Measurements from ENCODE around the gene SPEG.

Gene SPEG

DNA sequence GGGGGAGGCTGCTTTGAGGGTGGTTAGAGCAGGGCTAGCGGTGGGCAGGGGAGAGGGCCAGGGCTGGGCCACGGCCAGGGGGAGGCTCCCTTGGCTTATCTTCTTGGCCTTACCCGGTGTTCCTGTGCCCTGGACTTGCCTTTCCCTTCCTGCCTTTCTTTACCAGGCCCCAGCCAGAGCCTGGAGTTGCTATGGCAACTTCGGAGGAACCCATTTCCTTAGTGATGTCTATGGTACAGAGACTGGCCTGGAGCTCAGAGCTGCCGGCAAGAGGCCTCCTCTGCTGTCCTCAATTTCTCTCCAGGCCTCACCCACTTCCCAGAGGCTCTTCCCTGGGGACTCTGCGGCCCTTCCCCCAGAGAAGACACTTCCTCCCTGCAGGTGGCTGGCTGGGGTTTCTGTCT, 11.5 kb downstream of the SPEG start:
- DNase-seq: no peak

DNA sequence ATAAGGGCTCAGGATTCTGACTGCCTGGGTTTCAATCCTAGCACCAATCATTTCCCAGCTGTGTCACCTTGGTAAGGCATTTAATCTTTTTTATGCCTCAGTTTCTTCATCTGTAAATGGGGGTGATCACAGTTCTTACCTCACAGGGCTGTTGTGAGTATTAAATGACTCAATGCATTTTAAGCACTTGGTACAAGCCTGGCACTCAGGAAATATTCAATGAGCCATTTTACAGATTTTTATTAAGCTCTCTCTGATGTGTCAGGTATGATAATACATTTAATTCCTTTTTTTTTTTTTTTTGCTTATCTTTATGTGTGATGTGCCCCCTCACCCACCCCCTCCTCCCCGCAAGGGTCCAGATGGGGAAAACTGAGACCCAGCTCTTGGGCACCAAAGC, 12.0 kb downstream of the SPEG start:
- DNase-seq: no peak

DNA sequence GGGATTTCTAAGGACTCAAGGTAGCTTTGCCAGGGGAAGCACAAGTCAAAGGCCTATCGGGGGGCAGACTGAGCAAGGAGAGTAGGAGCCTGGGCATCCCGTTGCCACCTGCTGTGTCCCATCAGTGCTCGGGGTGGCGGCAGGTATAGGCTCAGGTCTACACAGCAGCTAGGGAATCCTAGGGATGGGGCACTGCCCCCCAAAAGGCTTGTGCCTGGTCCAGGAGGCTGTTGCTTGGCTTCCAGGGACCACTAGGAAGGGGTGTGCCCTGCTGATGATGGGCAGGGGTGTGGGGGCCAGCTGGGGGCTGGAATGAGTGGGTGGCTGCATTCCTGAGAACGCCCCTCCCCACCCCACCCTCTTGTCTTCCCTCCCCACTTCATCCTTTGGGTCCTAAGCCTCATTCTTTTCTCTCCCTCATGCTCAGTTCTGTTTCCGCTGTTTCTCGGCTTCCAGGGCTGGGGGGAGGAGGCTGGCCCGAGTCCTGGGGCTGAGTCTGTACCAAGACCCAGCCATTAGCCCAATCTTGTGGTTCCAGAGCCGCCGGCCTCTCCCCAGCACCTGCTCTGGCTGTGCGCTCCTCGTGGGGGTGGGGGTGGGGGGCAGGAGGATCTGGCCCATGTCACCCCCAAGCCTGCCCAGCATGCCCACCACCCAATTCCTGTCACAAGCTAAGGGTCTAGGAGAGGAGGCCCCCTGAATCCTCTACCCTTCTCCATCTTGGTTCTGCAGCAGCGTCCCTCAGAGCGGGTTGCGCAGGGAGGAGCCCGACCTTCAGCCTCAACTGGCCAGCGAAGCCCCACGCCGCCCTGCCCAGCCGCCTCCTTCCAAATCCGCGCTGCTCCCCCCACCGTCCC, 12.8 kb downstream of the SPEG start:
- DNase-seq: no peak

DNA sequence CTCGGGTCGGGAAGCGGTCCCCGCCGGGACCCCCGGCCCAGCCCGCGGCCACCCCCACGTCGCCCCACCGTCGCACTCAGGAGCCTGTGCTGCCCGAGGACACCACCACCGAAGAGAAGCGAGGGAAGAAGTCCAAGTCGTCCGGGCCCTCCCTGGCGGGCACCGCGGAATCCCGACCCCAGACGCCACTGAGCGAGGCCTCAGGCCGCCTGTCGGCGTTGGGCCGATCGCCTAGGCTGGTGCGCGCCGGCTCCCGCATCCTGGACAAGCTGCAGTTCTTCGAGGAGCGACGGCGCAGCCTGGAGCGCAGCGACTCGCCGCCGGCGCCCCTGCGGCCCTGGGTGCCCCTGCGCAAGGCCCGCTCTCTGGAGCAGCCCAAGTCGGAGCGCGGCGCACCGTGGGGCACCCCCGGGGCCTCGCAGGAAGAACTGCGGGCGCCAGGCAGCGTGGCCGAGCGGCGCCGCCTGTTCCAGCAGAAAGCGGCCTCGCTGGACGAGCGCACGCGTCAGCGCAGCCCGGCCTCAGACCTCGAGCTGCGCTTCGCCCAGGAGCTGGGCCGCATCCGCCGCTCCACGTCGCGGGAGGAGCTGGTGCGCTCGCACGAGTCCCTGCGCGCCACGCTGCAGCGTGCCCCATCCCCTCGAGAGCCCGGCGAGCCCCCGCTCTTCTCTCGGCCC, 13.6 kb downstream of the SPEG start:
- no peak for DNase-seq

DNA sequence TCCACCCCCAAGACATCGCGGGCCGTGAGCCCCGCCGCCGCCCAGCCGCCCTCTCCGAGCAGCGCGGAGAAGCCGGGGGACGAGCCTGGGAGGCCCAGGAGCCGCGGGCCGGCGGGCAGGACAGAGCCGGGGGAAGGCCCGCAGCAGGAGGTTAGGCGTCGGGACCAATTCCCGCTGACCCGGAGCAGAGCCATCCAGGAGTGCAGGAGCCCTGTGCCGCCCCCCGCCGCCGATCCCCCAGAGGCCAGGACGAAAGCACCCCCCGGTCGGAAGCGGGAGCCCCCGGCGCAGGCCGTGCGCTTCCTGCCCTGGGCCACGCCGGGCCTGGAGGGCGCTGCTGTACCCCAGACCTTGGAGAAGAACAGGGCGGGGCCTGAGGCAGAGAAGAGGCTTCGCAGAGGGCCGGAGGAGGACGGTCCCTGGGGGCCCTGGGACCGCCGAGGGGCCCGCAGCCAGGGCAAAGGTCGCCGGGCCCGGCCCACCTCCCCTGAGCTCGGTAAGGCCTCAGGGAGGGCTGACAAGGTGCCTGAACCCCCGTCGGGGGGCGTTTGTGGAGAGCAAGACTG, 14.2 kb downstream of the SPEG start:
- DNase-seq: no peak

DNA sequence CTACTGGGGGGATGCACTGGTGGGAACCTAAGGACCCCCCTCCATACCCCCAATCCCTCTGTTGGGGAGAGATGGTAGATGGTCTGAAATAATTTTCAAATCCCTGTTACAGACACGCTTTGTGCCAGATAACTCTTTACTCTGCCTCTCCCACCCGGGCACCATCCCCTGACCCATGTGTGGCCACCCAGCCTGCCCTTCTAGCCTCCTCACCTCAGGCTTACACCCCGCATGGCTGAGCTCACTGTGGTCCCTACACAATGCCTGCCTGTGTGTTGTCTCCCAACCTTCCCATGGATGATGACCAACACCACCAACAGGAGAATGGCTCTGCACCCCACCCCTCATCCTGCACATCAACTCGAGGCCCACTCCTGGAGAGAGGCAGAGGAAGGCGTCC, 15.0 kb downstream of the SPEG start:
- no peak for DNase-seq

DNA sequence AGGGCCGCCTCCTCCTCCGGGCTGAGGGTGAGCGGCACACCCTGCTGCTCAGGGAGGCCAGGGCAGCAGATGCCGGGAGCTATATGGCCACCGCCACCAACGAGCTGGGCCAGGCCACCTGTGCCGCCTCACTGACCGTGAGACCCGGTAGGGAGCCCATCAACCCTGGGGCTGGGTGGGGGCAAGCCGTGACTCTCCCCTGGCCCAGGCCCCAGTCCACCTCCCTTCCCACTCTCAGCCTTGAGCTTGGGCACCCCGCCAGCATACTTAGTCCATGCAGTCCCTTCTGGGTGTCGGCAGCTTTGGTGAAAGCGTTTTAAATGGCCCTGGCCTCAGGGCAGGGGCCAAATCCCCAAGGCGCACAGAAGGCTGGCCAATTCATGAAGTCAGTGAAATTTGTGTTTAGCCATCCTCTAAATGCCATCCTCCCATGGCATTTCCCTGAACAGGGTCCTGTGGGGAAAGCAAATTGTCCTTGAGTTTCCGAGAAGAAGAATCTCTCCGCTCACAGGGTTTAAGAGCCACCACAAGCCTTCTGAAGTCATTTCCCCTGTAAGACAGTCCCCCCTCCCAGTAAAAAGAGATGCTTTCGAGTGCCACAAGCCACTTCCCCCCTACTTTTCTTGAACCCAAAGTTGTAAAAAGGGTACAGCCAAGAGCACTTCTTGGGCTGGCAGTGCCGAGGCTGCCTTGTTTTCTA, 17.2 kb downstream of the SPEG start:
- DNase-seq: no peak

DNA sequence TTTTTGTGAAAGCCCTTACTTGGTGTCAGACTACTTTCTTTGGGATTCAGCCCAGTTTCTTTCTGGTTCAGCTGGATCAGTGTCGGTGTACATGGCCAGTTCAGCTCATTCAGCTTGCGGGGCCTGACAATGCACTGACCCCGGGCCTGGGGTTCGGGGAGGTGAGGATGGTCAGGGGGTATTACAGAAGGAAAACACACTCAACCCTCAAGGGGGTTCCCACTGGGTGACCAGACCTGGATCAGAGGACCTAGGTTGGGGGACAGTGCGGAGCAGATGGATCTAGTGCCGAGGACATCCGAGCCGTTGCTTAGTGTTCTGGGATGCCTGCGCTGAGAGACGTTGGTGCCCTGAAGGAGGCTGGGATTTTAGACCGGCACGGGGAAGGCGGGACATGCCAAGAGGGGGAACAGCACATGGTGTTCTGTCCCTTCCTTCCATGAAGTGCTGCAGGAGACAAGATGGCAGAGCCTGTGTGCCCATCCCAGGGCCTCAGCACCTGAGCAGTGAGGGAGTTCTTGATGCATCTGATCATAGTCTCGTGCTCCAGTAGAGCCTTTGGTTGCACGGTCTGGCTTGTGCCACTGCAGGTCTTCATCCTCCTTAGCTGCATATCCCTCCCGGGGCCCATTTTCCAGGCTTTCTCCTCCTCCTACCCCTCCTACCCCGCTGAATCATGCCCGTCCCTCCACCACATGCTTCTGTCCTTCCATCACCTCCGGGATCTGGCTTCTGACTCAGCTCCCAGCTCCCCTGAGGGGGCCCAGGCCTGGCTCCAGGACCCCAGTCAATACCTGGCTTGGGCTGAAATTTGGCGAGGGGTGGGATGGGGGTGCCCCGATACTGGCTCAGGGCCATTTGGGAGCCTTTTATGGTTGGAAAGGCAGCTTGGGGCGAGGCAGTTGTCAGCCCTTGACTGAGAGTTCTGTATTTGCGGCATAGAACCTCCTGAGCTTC, 18.0 kb downstream of the SPEG start:
- no peak for DNase-seq

DNA sequence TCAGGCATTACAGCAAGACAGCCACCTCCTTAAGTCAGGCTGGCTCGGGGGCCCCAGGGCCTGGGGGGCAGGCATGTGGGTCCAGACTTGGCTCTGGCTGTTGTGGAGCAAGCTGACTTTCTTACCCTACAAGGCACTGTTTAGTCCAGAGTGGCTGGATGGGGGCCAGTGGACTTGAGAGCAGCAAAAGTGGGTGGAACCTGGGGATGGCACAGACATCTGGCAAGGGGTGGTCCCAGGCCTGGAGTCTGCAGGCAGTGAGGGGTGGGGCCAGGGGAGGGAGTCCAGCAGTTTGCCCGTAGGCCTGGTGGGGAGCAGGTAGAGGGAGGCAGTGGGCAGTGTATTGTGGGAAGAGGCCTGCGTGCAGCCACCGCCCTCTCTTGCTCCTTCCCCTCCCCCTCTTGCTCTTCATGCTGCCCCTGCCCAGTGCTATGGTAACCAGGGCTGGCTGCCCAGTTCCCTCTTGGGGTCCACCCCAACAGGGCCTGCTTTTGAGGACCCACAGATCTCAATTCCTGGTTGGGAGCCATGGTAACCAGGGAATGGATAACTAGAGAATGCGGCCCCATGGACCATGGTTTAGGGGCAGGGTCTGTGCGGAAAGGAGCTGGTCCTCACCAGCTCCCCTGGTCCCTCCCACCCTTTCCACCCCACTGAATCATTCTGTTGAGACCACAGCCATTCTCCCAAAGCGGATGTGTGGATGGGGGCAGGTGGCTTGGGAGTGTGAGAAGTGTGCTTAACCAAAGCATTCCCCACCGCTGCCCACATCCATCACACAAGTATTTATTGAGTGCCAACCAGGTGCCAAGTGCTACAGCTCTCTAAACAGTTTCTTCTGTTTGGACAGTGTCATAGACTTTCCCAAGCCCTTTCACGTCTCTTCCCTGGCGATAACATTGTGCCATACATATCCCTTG, 19.3 kb downstream of the SPEG start:
- no peak for DNase-seq

DNA sequence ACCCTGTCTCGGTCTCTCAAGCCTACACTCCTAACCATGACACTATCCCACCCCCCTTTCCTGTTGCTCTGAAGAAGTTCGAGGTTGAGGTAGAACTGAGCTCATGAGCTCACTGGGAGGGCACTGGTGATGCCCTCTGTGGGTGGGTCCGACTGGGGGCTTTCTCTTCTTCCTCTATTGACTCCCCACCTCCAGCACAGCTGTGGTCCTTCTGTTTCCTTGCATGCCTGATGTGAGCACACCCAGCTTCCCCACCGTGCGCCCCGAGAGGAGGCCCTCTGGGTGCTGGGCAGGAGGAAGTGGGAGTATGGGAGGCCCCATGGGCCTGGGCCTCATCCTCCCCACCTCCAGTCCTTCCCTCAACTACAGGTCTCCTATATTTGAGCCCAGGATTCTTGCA, 20.9 kb downstream of the SPEG start:
- no peak for DNase-seq

DNA sequence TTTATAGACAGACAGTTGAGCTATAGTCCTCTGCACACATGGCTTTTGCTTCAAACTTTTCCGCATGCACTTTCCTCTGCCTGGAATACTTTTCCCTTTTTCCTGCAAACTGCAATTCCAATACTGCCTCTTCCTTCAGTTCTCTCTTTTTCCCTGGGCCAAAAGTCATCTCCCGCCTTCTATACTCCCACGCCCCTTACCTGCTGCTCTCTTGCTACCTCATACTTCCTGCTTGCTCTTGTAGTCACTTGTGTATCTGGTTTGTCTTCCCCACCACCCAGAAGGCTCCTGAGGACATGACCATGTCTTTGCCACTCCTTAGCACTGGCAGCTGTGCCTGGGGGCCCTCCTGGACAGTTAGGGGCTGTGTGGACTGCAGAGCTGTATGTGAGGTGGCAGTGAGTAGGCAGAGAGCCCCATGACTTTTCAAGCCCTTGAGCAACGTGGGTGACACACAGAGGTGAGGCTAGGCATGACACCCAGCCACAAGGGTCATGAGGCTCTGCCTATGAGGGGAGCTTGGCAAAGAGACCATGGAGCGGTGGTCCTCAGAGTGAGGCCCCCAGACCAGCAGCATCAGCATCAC, 23.2 kb downstream of the SPEG start:
- no peak for DNase-seq

DNA sequence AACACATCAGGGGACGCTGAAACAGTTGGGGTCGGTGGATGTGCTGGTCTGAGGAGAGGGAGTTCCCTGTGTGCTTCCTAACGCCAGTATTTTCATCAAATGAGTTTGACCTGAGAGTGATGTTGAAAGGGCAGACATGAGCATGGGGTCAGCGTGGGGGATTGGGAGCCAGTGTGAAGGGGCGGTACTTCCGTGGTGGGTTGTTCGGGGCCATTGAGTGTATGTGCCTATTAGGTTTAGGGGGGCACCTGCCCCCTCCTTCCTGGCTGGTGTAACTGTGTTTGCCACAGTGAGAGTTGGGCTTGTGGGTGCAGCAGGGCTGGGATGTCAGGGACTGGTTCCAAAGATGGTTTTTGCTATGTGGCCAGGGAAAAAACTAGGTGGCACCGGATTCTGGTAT, 24.4 kb downstream of the SPEG start:
- no peak for DNase-seq

DNA sequence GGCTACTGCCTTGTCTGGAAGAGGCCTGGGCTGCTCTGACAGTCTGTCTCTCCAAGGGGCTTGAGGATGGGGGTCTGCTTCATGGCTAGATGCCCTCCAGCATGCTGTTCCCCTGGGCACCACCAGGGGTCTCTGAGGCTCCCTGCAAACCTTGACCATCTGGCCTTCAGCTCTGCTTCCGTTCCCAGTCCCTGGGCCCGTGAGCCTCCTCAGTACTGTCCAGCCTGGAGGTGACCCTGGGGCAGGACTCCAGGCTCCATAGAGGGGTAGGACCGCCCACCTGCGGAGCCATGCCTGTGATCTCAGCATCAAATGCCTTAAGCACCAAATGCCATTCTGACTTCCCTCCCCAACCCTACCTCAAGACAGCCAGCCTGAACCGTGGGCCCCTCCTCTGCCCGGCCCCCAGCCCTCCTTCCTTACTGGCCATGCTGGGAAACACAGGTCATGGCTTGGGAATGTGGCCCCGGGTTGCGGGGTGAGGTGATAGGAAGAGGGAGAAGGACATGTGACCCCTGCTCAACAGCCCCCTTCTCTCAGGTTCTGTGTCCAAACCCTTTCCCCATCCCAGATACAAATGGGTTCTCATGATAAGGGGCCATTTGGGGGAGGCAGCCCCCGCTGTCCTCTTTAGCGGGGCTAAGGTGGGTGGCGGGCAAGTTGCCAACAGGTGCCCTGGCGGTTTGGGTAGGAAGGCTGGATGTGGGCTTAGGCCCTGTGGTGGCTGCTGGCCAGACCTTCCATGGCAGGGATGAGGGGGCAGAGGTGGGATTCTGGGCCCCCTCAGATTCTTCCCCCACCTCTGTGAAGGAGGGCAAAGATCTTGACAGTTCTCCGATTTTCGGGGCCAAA, 25.0 kb downstream of the SPEG start:
- peak in 1 of 5 donors; percentile 23 for DNase-seq

DNA sequence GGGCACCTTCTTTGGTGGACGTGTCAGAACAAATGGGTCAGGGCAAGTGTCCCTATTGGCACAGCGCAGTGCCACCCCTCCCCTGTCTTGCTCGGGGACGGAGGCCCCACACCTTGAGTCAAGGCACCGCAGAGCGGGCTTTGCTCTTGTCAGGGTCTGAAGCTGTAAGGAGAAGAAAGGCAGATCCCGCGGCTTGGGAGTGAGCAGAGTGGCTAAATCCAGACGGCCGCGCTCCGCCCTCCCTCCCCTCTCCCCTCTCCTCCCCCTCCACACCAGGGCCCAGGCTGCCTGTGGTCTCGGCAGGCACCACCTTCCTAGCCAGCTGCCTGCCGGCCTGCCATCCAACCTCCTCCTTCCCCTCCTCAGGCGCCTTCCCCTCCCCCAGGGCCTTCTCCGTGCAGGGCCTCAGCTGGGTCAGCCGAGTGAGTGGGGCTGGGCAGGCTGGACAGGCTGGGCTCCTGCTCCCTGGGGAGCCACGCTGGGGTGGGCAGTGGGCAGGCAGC, 25.8 kb downstream of the SPEG start:
- no peak for DNase-seq

DNA sequence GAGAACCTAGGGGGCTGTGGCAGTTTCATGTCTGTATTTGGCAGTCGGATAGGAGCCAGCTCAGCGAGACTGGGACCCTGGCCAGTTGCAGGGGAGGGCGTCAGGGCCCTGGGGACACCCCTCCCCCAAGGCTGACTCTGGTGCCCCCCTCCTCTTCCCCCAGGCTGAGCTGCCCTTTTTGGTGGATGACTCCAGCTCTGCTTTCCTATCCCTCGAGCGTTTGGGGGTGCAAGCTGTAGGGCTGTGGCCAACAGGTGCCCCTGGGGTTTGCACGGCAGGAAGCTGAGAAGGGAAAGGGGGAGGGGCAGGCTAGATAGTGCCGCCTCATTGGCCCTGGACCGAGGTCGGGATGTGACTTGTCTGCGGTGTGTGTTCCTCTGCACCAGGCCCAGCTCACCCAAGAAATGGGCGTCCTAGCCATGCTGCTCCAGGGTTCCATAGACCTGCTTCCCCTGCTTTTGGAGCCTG, 26.4 kb downstream of the SPEG start:
- peak in 1 of 5 donors; percentile 14 for DNase-seq

DNA sequence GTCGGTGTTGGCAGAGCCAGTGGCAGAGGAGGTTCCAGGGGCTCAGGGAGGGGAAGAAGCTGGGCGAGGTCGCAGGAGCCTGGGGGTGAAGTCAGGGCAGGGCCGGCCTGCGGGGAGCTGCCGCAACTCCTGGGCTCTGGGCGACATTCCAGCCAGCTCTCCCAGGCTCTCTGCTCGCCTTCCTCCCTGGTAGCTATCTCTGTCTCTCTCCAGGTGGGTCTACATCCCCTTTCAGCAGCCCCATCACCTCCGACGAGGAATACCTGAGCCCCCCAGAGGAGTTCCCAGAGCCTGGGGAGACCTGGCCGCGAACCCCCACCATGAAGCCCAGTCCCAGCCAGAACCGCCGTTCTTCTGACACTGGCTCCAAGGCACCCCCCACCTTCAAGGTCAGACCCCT, 27.0 kb downstream of the SPEG start:
- DNase-seq: no peak

DNA sequence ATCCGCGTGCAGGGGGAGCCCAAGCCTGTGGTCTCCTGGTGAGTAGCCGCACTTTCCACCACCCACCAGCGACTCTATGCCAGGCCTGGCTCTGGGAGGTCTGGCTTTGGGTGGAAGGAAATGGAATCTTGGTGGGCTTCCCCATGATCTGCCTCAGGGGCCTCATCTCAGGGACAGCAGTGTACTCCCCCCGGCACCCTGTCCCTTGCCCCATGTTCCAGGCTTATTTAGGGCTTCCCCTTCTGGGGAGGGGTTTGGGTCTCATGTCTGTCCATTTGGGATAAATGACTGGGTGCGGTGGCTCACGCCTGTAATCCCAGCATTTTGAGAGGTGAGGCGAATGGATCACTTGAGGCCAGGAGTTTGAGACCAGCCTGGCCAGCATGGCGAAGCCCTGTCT, 27.7 kb downstream of the SPEG start:
- no peak for DNase-seq

DNA sequence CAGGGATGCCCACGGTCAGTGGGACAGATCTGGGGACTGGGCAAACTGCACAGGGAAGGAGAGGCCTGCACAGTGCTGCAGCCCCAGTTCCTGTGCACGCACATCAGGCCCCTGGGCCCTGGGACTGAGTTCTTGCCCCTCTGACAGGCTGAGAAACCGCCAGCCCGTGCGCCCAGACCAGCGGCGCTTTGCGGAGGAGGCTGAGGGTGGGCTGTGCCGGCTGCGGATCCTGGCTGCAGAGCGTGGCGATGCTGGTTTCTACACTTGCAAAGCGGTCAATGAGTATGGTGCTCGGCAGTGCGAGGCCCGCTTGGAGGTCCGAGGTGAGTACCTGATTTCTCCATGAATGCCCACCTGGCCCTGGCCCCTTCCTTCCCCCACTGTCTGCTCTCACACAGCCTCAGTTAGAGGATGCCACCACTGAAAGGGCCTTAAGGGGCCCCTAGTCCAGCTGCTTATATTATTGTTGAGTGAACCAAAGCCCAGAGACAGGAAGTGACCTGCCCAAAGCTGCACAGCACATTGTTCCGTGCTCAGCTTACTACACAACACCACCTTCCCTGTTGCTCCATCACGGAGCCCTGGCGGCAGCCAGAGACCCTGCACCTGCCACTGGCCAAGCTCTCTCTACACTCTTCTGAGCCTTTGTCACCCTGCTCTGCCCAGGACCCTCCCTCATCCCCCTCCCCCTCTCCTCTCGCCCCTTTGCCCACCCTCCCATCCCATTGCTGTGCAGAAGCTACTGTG, 29.8 kb downstream of the SPEG start:
- no peak for DNase-seq

Measured in T-helper 1 cell (primary cell).